Epidermal melanocyte (primary cell): ENCODE measurements around the gene RAPH1.

Source experiments
- DNase-seq: peaks from one replicate; pipeline ENCODE4 v3.0.0; 2011; ENCODE audit warnings: low spot score; ENCODE audit not compliant: insufficient read length

Gene RAPH1

DNA sequence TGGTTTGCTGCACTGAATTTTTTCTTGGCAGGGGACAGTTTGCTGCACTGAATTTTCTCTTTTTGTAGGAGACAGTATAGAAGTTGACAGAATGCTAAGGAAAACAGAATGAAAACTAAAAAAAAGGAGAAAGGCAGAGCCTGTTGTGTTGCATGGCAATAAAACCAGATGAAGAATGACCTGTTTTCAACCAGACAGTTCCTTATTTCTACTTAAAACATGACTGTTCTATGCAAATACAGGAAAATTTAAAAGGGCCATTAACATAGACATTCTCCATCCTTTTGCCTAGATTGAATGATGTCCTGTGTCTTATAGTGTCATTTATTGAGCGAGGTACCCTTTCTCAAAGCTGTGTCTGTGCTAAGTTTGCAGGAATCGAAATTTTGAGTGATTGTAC lies 173.6 kb downstream of the RAPH1 start:
- DNase-seq, result no peak

DNA sequence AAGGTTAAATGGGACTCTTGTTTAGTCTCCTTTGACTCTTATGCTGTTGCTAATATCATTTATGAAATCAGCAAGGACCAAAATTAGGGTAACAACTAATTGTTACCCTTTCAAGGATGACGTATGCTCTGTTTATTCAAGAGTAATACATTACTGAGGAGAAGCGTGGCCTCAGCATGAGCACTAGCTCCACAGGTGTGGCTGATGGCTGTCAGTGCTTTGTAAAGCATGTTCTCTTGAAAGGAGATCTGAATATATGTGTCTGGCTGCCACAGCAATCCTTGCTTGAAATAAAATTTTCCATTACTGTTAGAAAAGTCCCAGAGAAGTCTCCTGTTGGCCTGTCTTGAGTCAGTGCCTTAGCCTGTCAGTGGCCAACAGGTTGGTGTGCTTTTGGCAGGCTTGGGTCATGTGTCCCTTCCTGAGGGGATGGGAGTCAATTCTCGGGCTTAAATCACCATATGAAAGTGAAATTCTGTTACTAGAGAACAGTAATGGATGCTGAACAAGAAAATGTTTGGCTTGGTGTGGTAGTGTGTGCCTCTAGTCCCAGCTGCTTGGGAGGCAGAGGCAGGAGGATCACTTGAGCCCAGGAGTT lies 174.2 kb downstream of the RAPH1 start:
- DNase-seq, result no peak

- no peak for DNase-seq
These were observed 175.7 kb downstream of the RAPH1 start for GRCh38 chr2:203359450-203359849.

GRCh38 chr2:203354966-203355365 lies 180.1 kb downstream of the RAPH1 start:
- no peak for DNase-seq

- DNase-seq, result no peak
These were observed 182.4 kb downstream of the RAPH1 start for GRCh38 chr2:203352604-203353255.

GRCh38 chr2:203347375-203347774 lies 187.7 kb downstream of the RAPH1 start:
- DNase-seq, result no peak

GRCh38 chr2:203346612-203347011 lies 188.5 kb downstream of the RAPH1 start:
- no peak for DNase-seq

- DNase-seq, result no peak
These were observed 190.4 kb downstream of the RAPH1 start for GRCh38 chr2:203344667-203345066.
